ENCODE measurements around the gene CRADD. TPM values are rescaled to one million over a fixed set of nuclear protein-coding genes. Genes with fewer than 3 reads are reported as not detected.

Gene CRADD
- total RNA-seq, 4 donors from 2014 or later: 43.7 to 76.1 (median 51.0) TPM

- Histone ChIP-seq H3K27me3 (no peaks in the 10 kb centered on the region), H3K36me3 (no peaks in the 10 kb centered on the region), H3K4me1 (peaks cover 5 to 18% of the 10 kb centered on the region in 2 donors), H3K9me3 (no peaks in the 10 kb centered on the region), H3K4me3 (replicated peaks in 1 of 3) (no peak overlapping the region), H3K27ac (no peak overlapping the region)
- TF ChIP-seq CTCF (IDR thresholded peaks at IDR 0.05) (no peak), POLR2A (IDR thresholded peaks at IDR 0.05) (no peak)
- intact Hi-C loops (cut with DNase I): no loop called here
- DNase-seq: no peak
- 98 to 99% methylated on average over 5 of the region's 5 CpGs for WGBS, 2 donors
Measured at GRCh38 chr12:93683410-93683809, 6.2 kb downstream of the CRADD start.

DNA sequence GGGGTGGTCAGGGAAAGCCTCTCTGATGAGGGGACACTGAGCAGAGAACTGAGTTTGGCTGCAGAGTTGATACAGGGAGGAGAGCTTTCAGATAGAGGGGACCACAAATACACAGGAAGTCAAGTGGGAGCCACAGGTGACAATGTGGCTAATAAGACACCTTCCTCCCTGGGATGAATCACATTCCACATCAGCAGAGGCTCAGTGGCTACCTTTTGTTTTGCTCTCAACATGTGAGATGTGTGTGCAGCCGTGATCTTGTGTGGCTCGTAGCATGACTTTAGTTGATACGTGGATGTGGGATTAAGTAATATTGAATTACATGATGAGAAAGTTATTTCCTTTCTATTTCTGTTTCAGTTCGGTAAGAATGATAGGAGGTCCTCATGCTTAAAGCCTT is 7.5 kb downstream of the CRADD start:
- DNase-seq: no peak
- H3K27ac ChIP-seq: no peak overlapping the region
- WGBS, 2 donors: 74 to 81% methylated on average over 4 of the region's 4 CpGs
- H3K9me3 ChIP-seq: no peaks in the 10 kb centered on the region
- intact Hi-C loops (cut with DNase I): no loop called here
- TF ChIP-seq CTCF (IDR thresholded peaks at IDR 0.05) (no peak), POLR2A (IDR thresholded peaks at IDR 0.05) (no peak)
- no peaks in the 10 kb centered on the region for H3K27me3 ChIP-seq
- no peak overlapping the region for H3K4me3 ChIP-seq (replicated peaks in 1 of 3)
- no peaks in the 10 kb centered on the region for H3K36me3 ChIP-seq
- H3K4me1 ChIP-seq: peaks cover 3 to 8% of the 10 kb centered on the region in 2 donors

DNA sequence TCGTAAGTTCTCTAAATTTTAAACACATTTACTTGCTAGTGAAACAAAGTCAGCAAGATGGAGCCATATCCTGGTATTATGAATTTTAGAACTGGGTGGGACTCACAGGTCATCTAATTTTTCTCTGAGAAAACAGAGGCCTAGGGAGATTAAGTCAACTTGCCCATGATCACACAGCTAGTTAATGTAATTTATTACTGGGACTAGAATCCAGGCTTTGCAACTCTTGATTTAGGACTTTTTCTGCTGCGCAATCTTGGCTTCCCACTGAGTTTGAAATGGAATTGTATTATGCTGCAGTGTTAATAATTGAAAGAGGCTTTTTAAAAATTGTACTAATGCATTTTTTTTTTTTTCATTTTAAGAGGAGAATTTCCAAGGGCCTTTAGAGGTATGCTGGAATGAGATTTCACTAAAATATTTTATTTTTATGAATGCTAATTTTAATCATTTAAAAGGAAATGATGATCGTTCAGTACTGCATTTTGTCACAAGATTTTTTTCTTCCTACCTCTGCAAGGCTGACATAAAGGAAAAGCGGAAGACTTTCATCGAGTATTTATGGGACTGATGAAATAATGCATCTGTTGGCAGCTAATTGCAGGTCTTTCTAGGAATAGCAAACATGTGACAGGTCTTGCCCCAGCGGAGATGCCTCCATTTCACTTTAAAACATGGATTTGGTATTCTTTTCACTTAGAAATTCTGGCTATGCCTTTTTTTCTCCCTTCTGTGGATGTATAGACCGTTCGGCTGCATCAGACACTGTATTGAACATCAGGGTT is 9.6 kb downstream of the CRADD start:
- no peaks in the 10 kb centered on the region for H3K36me3 ChIP-seq
- no peaks in the 10 kb centered on the region for H3K9me3 ChIP-seq
- no peak overlapping the region for H3K27ac ChIP-seq
- TF ChIP-seq CTCF (IDR thresholded peaks at IDR 0.05): no peak
- TF ChIP-seq POLR2A (IDR thresholded peaks at IDR 0.05): no peak
- H3K4me1 ChIP-seq: peaks cover 0 to 8% of the 10 kb centered on the region in 2 donors
- no peaks in the 10 kb centered on the region for H3K27me3 ChIP-seq
- no peak for DNase-seq
- 92 to 95% methylated on average over 8 of the region's 8 CpGs for WGBS, 2 donors
- no peak overlapping the region for H3K4me3 ChIP-seq (replicated peaks in 1 of 3)
- intact Hi-C loops (cut with DNase I): no loop called here

DNA sequence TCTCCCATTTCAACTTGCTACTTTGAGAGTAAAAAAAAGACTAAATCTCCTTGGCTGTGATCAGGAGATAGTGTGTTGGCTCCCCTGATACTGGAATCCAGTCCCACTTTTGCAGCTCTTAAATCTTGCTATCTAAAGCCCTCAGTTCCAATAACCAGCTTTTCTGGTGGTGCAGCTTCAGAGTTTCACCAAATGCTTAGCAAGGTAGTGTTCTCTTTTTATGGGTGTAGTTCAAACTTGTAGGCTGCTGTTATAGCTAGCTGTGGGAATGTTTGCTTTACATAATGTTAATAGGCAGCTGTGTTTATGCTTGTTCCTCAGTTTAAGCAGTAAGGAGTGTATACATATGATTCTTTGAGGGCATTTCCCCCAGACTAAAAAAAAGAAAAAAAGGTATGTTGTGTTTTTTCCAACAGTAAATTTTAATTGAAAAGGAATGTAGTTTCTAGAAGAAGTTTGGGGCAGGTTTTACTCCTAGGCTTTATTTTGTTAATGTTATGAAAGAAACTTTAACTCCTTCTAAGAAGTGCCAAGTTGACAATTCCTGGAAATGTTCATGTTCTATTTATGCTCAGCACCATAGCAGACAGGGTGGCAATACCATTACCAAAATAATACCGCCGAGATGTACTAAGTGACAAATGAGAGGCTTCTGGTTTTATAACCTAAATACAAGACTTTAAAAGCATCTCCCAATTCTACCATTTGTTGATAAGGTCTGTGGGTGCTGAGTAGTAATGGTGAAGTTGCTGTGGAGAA is 12.1 kb downstream of the CRADD start:
- Histone ChIP-seq H3K27ac (no peak overlapping the region), H3K36me3 (no peaks in the 10 kb centered on the region), H3K9me3 (no peaks in the 10 kb centered on the region), H3K4me1 (no peaks in the 10 kb centered on the region), H3K27me3 (no peaks in the 10 kb centered on the region), H3K4me3 (replicated peaks in 1 of 3) (no peak overlapping the region)
- TF ChIP-seq POLR2A (IDR thresholded peaks at IDR 0.05) (no peak), CTCF (IDR thresholded peaks at IDR 0.05) (no peak)
- intact Hi-C loops (cut with DNase I): no loop called here
- DNase-seq: no peak
- WGBS, 2 donors: 84 to 86% methylated on average over 2 of the region's 2 CpGs

GRCh38 chr12:93696462-93696861 is 19.3 kb downstream of the CRADD start:
- Histone ChIP-seq H3K36me3 (no peaks in the 10 kb centered on the region), H3K27ac (no peak overlapping the region), H3K9me3 (no peaks in the 10 kb centered on the region), H3K27me3 (no peaks in the 10 kb centered on the region), H3K4me3 (replicated peaks in 1 of 3) (no peak overlapping the region), H3K4me1 (peaks cover 0 to 14% of the 10 kb centered on the region in 2 donors)
- no peak for DNase-seq
- TF ChIP-seq CTCF (IDR thresholded peaks at IDR 0.05) (no peak), POLR2A (IDR thresholded peaks at IDR 0.05) (no peak)
- intact Hi-C loops (cut with DNase I): no loop called here

Measured in thyroid gland (tissue), 4 donors.